Esophagus squamous epithelium (tissue), 4 donors: ENCODE results near the gene PUM1.

Experiments used
- CTCF ChIP-seq, 6 experiments: fragments of 450-650 bp in 4 of 6; fragments of 200-600 bp in 2 of 6; sonication (generic) in 2 of 6; IDR thresholded peaks; one replicate each; pipeline ENCODE4 v1.5.1; 2016 to 2019; ENCODE audit warnings: antibody characterized with exemption in 6 of 6, mild to moderate bottlenecking in 4 of 6, moderate library complexity in 4 of 6
- POLR2A ChIP-seq, 4 donors: fragments of 450-650 bp; IDR thresholded peaks; one replicate each; pipeline ENCODE4 v1.6.1; 2017; ENCODE audit warnings: antibody characterized with exemption in 4 of 4, mild to moderate bottlenecking in 4 of 4, moderate library complexity in 3 of 4

- no peak for TF ChIP-seq CTCF (IDR thresholded peaks at IDR 0.05)
- no peak for TF ChIP-seq POLR2A (IDR thresholded peaks at IDR 0.05)
Observed at GRCh38 chr1:30885570-30886522, 179.7 kb downstream of the PUM1 start.
